Adrenal gland (tissue), 12 donors: ENCODE data around the gene SLC35C1. TPM values are rescaled to one million over a fixed set of nuclear protein-coding genes. Genes with fewer than 3 reads are reported as not detected.
A peak's percentile ranks its signal among the peaks of the same experiment; 100 is the strongest.

ENCODE experiments used
- DNase-seq, 7 donors: peaks; one replicate each; pipeline ENCODE4 v3.0.0-alpha.2; 2019 to 2020
- H3K27ac ChIP-seq, 5 donors: fragments of 200-600 bp; sonication (generic) in 4 of 5; 1 replicate in 3 of 5; 2 replicates in 2 of 5; pipeline versions ENCODE4 v1.5.1 to v1.8.0; 2016 to 2020; ENCODE audit warnings: mild to moderate bottlenecking in 1 of 5
- H3K27me3 ChIP-seq: fragments of 200-600 bp; 2 replicates; pipeline ENCODE4 v1.8.0; 2021
- H3K36me3 ChIP-seq, 2 donors: fragments of 200-600 bp; replicated peaks in 1 of 2; 1 replicate in 1 of 2; 2 replicates in 1 of 2; pipeline versions ENCODE4 v1.5.1 to v1.8.0; 2018 to 2022
- H3K4me1 ChIP-seq, 2 donors: fragments of 200-600 bp; replicated peaks in 1 of 2; 1 replicate in 1 of 2; 2 replicates in 1 of 2; pipeline versions ENCODE4 v1.5.1 to v1.8.0; 2018 to 2021
- H3K4me3 ChIP-seq, 4 donors: fragments of 200-600 bp; sonication (generic) in 3 of 4; one replicate each; pipeline ENCODE4 v1.5.1; 2016 to 2018
- H3K9me3 ChIP-seq, 3 donors: fragments of 200-600 bp; sonication (generic) in 1 of 3; replicated peaks in 1 of 3; 1 replicate in 2 of 3; 2 replicates in 1 of 3; pipeline versions ENCODE4 v1.5.1 to v1.8.0; 2016 to 2021
- CTCF ChIP-seq, 6 experiments: fragments of 450-650 bp in 4 of 6; fragments of 200-600 bp in 2 of 6; sonication (generic) in 1 of 6; IDR thresholded peaks; 1 replicate in 5 of 6; 2 replicates in 1 of 6; pipeline versions ENCODE4 v1.5.1 to v1.8.0; 2016 to 2021; ENCODE audit warnings: antibody characterized with exemption in 6 of 6, mild to moderate bottlenecking in 2 of 6, moderate library complexity in 1 of 6
- POLR2A ChIP-seq, 2 donors: fragments of 450-650 bp; IDR thresholded peaks; one replicate each; pipeline ENCODE4 v1.6.1; 2017; ENCODE audit warnings: antibody characterized with exemption in 2 of 2, mild to moderate bottlenecking in 2 of 2, moderate library complexity in 1 of 2
- WGBS, 4 donors: extraction: QIAGEN DNeasy Blood & Tissue Kit in 2 of 4; methylation state at CpG; one replicate each; pipeline versions ENCODE4 v1.1.5 to v1.1.7; 2013 to 2017; 5-methylcytosine and 5-hydroxymethylcytosine counted together
- intact Hi-C, 2 donors: fragments of 100-400 bp; cut with DNase I; formaldehyde crosslinking; loops; one replicate each; pipeline versions ENCODE4 v1.14.1 to v1.15.0; 2022 to 2023
- polyA plus RNA-seq, 3 donors: library from polyadenylated mRNA; stranded (reverse); fragments of 200-250 nt in 2 of 3; fragments of 350-450 nt in 1 of 3; fragmentation: Illumina TruSeq in 1 of 3; extraction: RNeasy Lipid Tissue Mini Kit (QIAGEN cat#74804) in 1 of 3; gene quantifications; one replicate each; pipeline ENCODE4 v1.2.3, GENCODE V29; 2013 to 2014
- total RNA-seq, 9 donors: library from RNA; depleted of rRNA in 4 of 9; stranded (reverse); fragments of >200 nt in 4 of 9; fragments of 120-200 nt in 1 of 9; fragmentation: NEBNext Ultra II Directional in 1 of 9; extraction: Animal tissue kit (Norgen Biotek cat#: 25700) in 1 of 9; gene quantifications; one replicate each; pipeline versions ENCODE4 v1.1.0 to v1.2.4, GENCODE V29; 2013 to 2023
- donor health status: healthy with polysubstance abuse.
- donor health status: Bipolar disorder and iron deficiency.
- donor health status: DM: yes; HTN: yes; CAD: no.
- donor health status: DM: no; HTN: no; CAD: no.
- donor health status: DM: no; HTN: no; CAD: no.
- donor health status: DM: yes; HTN: yes; CAD: no.

SLC35C1 gene
- total and polyA plus RNA-seq, 12 donors, result 4.4 to 17.3 (median 10.1) TPM

DNA sequence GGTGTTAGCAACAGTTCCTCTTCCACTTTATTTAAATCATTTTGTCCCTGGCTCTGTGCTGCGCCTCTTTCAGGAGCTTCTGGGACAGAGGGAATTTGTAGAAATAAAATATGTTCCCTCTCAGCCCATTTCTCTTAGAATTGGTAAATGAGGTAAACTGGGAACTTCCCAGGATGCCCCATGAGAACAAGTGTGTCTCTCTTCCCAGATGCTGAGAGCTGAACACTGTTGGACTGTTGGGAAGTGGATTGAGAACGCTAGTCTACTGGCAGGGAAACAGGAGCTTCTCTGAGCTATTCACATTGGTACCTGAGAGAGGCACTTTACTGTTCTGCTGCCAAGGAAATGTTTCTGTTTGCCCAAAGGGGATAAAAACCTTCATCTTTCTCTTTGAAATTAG lies 46.3 kb downstream of the SLC35C1 start:
- no peaks in the 10 kb centered on the region for H3K27me3 ChIP-seq
- H3K36me3 ChIP-seq, result no peaks in the 10 kb centered on the region
- DNase-seq, result peak in 1 of 7 donors; percentile 28
- H3K4me1 ChIP-seq, result peaks cover 22 to 86% of the 10 kb centered on the region in 2 donors
- no peak overlapping the region for H3K4me3 ChIP-seq
- no peaks in the 10 kb centered on the region for H3K9me3 ChIP-seq
- H3K27ac ChIP-seq, result peak overlapping the region in 3 of 5 donors; percentile 17 to 71 (median 64)
- 59 to 71% (median 65%) methylated on average over 2 of the region's 2 CpGs for WGBS, 4 donors
- TF ChIP-seq POLR2A (IDR thresholded peaks at IDR 0.05) (no peak), CTCF (IDR thresholded peaks at IDR 0.05) (no peak)
- intact Hi-C loops, result no loop called here

DNA sequence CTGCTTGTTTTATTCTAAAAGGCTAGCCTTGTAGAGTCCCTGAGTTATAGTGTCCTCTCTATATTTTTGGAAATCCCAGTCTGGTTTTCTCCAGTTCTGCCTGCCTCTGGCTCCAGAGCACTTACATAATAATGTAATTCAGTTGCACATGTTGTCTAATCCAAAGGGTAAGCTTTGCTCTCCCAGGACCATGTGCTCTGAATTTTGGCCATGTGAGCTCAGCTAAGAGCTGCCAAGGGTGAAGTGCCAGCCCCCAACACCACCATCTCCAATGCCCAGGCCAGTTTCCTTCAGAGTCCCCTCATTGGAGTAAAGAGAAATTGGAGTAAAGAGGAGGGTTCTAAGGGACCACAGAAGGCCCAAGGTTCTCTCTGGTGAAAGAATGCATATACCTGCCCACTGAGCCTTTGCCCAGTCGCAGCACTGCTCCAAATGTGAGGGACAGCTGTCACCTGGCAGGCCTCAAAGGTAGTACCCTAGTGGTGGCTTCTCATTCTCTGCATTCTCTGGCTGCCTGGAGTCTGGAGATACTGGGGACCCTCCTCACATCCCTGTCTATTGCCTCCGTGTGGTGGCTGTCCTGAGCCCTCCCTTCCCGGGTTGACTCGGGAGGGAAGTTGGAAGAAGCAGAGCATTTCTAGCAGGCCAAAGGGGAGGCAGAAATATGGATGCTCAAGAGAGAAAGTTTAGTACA lies 47.2 kb downstream of the SLC35C1 start:
- peaks cover 0 to 5% of the 10 kb centered on the region in 2 donors for H3K36me3 ChIP-seq
- 53 to 79% (median 65%) methylated on average over 3 to 4 of the region's 4 CpGs for whole genome bisulfite sequencing, 4 donors
- intact Hi-C loops, result no loop called here
- H3K4me1 ChIP-seq, result peaks cover 26 to 84% of the 10 kb centered on the region in 2 donors
- peak overlapping the region in 3 of 5 donors; percentile 17 to 71 (median 65) for H3K27ac ChIP-seq
- TF ChIP-seq CTCF (IDR thresholded peaks at IDR 0.05) (no peak), POLR2A (IDR thresholded peaks at IDR 0.05) (no peak)
- DNase-seq, result peak in 2 of 7 donors; percentile 33 to 52
- no peak overlapping the region for H3K4me3 ChIP-seq
- H3K27me3 ChIP-seq, result no peaks in the 10 kb centered on the region
- H3K9me3 ChIP-seq, result no peaks in the 10 kb centered on the region

GRCh38 chr11:45852712-45853101 lies 47.8 kb downstream of the SLC35C1 start:
- no peak overlapping the region for H3K4me3 ChIP-seq
- peak in 1 of 7 donors; percentile 51 for DNase-seq
- 18 to 43% (median 39%) methylated on average over 1 of the region's 1 CpG for WGBS, 4 donors
- no peaks in the 10 kb centered on the region for H3K27me3 ChIP-seq
- H3K9me3 ChIP-seq, result no peaks in the 10 kb centered on the region
- H3K36me3 ChIP-seq, result peaks cover 0 to 5% of the 10 kb centered on the region in 2 donors
- peak overlapping the region in 2 of 5 donors; percentile 17 to 71 for H3K27ac ChIP-seq
- TF ChIP-seq CTCF (IDR thresholded peaks at IDR 0.05) (no peak), POLR2A (IDR thresholded peaks at IDR 0.05) (no peak)
- intact Hi-C loops, result no loop called here
- H3K4me1 ChIP-seq, result peaks cover 31 to 90% of the 10 kb centered on the region in 2 donors

GRCh38 chr11:45853332-45854219 lies 48.6 kb downstream of the SLC35C1 start:
- H3K27ac ChIP-seq, result peak overlapping the region in 1 of 5 donors; percentile 44
- H3K4me1 ChIP-seq, result peaks cover 35 to 92% of the 10 kb centered on the region in 2 donors
- no peaks in the 10 kb centered on the region for H3K27me3 ChIP-seq
- no peaks in the 10 kb centered on the region for H3K9me3 ChIP-seq
- TF ChIP-seq CTCF (IDR thresholded peaks at IDR 0.05), result no peak
- TF ChIP-seq POLR2A (IDR thresholded peaks at IDR 0.05), result no peak
- intact Hi-C loops, result no loop called here
- H3K36me3 ChIP-seq, result peaks cover 0 to 6% of the 10 kb centered on the region in 2 donors
- WGBS, 4 donors, result 48 to 64% (median 62%) methylated on average over 7 of the region's 7 CpGs
- DNase-seq, result peak in 6 of 7 donors; percentile 55 to 85 (median 76)
- H3K4me3 ChIP-seq, result no peak overlapping the region
